Subcutaneous adipose tissue (tissue), 4 donors: Measurements from ENCODE around the gene CHCT1. TPM values are rescaled to one million over a fixed set of nuclear protein-coding genes. Genes with fewer than 3 reads are reported as not detected.

Source experiments
- total RNA-seq, 4 donors: library from RNA; depleted of rRNA; stranded (reverse); fragments of >200 nt; gene quantifications; one replicate each; pipeline ENCODE4 v1.1.0, GENCODE V29; 2016
- TF ChIP-seq, protein P1 (sequence below): fragments of 450-650 bp; IDR thresholded peaks from one replicate; pipeline ENCODE4 v1.5.1; 2016; ENCODE audit warnings: low read depth, mild to moderate bottlenecking, control low read depth, antibody characterized with exemption, moderate library complexity

Gene CHCT1
- total RNA-seq, 4 donors from 2014 or later: not detected

DNA sequence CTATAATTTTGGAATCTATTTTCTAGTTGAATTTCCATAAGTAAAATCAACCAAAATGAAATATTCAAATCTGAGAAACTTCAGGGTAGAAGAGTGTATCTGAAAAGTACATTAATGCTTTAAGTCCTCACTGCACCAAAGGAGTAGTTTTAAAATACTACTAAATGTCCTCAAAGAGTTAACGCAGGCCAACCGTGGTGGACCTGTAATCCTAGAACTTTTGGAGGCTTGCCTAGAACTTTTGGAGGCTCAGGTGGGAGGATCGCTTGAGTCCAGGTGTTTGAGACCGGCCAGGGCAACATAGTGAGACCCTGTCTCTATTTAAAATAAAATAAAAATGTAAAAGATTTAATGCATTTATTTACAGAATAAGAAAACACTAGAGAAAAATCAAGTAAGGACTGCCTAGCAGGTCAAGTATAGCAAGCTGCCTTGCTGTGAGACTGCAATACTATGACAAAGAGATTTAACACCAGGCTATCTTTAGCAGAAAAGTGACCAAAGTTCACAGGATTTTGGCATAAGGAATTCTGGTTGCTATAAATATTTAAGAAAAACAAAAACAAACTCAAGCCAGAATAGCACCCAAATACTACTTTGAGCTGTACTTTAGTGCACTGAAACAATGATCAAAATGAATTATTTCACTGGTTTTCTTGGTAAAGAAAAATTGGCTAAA lies 41.0 kb downstream of the CHCT1 start:
- TF ChIP-seq, protein P1, sequence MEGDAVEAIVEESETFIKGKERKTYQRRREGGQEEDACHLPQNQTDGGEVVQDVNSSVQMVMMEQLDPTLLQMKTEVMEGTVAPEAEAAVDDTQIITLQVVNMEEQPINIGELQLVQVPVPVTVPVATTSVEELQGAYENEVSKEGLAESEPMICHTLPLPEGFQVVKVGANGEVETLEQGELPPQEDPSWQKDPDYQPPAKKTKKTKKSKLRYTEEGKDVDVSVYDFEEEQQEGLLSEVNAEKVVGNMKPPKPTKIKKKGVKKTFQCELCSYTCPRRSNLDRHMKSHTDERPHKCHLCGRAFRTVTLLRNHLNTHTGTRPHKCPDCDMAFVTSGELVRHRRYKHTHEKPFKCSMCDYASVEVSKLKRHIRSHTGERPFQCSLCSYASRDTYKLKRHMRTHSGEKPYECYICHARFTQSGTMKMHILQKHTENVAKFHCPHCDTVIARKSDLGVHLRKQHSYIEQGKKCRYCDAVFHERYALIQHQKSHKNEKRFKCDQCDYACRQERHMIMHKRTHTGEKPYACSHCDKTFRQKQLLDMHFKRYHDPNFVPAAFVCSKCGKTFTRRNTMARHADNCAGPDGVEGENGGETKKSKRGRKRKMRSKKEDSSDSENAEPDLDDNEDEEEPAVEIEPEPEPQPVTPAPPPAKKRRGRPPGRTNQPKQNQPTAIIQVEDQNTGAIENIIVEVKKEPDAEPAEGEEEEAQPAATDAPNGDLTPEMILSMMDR: no peak

DNA sequence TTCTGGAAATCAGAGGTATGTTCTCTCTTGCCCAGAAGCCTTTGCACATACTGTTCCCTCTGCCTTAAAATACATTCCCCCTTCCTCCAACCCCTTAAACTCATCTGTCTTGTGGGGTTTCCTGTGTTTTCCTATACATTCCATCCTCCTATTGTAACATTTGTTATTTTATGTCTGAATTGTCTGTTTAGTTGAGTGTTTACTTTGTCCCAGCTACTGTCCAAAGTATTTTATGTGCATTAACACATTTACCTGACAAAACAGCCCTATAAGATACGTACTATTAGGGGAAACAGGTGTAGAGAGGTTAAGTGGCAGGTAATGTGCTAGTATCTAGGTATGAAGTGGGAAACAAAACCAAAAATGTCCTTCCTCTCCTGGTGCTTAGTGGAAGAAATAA lies 42.1 kb downstream of the CHCT1 start:
- TF ChIP-seq, protein P1: no peak

DNA sequence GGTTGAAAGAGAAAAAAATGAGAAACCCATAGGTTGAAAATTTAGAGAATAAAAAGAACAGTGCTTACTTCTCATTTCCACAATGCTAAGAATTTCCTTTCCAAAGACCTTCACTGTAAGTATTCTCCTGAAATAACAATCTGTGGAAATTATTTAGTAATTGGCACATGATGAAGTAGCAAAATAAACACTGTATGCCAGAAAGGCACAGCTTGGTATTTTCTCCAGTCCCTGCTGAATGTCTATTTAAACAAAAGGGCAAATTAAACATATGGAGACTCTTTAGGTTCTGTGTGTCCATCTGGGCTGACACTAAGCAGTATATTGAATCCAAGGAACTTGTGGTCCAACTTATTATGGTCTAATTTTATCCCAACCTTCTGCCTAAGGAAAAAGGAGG lies 46.1 kb downstream of the CHCT1 start:
- TF ChIP-seq, protein P1: peak; percentile 72

DNA sequence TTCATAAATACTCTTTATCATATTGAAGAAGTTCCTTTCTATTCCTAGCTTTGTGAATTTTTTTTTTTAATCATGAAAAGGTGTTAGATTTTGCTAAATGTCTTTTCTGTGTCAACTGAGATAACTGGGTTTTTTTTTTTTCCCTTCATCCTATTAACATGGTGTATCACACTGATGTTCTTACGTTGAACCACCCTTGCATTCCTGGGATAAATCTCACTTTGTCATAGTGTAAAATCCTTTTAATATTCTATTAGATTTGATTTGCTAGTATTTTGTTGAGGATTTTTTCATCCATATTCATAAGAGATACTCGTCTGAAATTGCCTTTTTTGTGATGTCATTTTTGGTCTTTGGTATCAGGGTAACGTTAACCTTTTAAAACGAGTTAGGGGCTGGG lies 49.2 kb downstream of the CHCT1 start:
- TF ChIP-seq, protein P1: no peak

DNA sequence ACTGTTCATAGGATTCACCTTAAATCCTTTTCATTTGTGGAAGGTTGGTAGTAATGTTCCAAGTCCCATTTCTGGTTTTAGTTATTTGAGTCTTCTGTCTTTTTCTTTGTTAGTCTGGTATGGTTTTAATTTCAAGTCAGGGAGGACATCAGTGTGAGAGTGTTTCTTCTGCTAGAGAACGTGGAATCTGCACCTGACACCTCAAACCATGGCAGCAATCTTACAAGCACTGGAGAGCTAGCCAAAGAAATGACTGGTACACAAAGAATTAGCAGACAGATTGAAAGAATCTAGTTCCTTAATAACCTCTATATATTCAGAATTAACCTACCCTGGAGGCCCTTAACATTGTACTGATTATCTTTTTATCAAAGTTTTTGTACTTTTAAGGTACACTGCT lies 50.2 kb downstream of the CHCT1 start:
- TF ChIP-seq, protein P1: peak; percentile 61

DNA sequence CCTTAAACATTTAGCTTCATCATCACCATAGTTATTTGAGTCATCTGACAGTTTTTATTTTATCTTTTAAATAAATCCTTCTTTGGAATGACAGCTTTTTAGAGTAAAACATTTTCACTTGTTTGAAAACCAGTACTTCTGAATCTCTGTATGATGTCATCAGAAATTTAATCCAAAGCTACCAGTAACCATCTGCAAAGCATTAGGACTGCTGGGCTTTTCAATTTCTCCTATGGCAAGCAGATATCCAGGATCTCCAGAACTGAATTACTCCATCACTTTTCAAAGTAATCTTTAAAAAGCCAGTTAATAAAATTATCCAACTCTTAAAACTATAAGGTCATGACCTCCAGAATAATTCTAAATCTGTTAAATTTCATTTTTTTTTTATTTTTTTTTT lies 51.5 kb downstream of the CHCT1 start:
- TF ChIP-seq, protein P1: no peak

Other genes with a start within 250 kb of the CHCT1 start
- gene USP32, start 30.4 kb upstream of the CHCT1 start, total RNA-seq: 10 to 100 TPM; 65.1 to 80.1 (median 77.2) TPM
- 10 to 100 TPM; 27.7 to 39.9 (median 36.3) TPM for gene APPBP2, start 103.8 kb downstream of the CHCT1 start, total RNA-seq
- gene PPM1D, start 177.7 kb downstream of the CHCT1 start, total RNA-seq: 10 to 100 TPM; 12.2 to 16.1 (median 15.4) TPM